Embryonic facial prominence (tissue), 1 donor: ENCODE data around the gene CLMN.

Experiments used
- DNase-seq: peaks from one replicate; pipeline ENCODE4 v3.0.0-alpha.2; 2016; ENCODE audit errors: extremely low spot score

Gene CLMN

DNA sequence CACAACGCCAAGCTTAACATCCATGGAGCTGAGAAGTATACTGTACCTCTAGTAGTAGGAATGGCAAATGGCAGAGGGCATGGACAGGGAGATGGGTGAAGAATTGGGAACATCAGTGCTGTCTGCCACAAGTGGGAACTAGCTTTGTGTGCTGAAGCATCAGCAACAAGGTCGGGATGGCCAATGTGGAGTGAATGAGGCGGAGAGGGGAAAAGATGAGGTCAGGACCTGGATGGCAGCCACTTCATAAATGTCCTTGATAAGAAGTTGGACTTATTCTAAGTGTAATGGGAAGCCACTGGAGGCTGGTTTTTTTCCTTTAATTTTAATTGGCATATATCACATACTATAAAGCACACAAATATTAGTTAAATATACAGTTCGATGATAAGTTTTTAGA lies 21.9 kb upstream of the CLMN start:
- no peak for DNase-seq

DNA sequence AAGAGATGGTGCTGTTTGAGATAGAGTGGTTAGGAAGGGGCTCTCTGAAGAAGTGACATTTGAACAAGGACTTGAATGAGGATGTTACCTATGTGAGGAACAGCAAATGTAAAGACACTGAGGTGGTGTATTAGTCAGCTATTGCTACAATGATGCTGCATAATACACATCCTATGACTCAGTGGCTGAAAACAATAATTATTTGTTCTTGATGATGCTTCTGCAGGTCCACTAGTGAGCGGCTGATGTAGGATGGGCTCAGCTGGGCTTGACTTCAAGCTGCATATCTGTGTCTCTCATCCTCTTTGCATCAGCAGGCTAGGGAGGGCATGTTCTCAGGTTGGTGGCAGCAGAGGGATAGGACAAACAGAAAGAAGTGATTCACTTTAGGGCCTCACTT lies 21.4 kb upstream of the CLMN start:
- no peak for DNase-seq

DNA sequence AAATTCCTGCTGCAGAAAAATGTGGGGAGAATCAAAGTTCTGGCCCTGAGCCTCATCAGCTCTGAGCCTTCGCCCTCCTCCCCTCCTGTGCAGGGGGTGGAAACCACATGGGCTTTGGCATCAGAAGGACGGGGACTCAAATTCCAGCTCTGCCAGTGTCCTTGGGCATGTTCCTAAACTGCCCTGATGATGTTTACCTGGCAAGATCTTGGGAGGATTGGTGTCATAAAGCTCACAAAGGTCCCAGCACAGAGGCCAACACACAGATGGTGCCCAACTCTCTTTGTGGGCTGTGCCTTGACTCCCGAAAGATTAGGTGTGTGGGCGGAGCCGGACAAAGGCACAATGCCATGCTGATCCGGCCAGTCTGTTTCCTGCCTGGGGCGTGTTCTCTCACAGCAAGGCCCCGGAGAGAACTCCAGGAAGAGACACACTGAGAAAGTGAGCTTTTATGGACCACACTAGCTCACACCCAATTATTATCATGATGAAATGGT lies 20.5 kb upstream of the CLMN start:
- no peak for DNase-seq

DNA sequence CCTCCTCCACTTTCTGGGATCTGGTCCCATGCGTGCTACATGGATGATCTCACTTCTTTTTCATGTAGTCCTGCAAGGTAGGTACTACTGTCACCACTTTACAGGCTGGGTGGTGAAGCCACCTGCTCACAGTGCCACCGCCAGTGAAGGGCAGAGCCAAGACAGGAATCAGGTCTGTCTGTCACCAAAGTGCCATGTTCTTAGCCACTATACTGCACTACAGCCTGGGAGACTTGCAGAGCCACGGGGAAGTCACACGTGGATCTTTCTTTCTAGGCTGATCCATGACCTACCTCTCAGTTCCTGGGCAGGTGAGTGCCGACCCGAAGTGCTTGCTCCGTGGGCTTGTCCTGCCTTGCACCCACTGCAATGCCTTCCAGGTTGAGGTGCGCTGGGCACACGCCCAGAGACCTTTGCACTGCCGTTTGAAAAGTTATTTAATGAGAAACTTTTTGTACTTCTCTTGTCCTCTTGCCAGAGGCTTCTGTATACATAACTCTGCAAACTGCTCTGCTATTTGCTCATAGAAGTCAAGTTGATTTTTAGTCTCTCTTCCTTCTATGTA lies 19.7 kb upstream of the CLMN start:
- no peak for DNase-seq

DNA sequence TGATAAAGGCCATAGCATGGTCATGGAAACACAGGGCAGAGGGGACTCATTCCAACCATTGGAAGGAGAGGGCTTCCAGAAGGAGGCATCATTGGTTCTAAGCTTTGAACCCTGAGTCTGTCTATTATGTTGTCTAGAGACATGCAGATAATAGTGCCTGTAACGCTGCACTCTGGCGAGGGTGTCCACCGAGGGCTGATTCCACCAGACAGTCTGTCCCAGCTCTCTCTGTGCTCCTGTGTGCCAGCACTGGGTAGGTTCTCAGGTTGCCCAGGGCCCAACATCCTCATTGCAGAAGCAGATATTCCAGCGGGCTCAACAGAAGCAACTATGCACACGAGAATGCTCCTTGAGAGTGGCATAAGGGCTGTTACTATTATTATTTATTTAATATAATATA lies 18.7 kb upstream of the CLMN start:
- DNase-seq, result no peak

DNA sequence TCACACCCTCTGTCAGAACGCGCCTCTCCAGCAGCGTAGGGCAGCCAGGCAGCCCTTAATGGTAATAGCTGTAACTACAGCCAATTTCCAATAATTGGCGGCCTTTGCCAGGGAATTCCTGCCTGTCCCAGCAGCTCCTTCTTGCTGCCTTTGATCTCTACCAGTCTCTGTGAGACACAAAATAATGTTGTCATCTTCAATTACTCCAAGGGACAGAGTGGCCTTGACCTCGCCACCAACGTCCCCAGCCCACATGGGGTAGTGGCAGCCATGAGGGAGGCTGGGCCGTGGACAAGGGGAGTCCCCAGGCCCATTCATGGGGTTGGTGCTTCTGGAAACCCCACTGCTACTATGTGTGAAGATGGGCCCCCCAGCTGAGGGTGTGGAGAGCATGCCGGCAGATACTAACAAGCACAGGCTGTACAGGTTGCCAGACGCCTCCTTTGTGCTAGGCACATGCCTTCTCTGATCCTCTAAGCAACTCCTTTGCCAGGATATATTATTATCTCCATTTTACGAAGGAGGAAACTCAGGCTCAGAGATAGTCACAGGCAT lies 17.4 kb upstream of the CLMN start:
- DNase-seq, result no peak

DNA sequence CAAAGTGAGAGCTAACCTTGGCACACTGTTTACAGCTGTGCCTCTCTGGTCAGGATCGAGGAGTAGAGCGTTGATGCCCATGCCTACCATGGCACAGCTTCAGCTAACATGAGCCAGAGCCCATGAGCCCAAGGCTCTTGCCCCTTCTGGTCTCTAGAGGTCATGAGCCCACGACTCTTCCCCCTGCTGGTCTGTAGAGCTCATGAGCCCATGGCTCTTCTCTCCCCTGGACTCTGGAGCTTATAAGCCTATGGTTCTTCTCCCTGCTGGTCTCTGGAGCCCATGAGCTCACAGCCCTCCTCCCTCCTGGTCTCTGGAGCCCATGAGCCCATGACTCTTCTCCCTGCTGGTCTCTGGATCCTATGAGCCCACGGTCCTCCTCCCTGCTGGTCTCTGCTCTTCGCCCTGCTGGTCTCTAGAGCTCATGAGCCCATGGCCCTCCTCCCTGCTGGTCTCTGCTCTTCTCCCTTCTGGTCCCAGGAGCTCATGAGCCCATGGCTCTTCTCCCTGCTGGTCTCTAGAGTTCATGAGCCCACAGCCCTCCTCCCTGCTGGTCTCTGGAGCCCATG lies 16.6 kb upstream of the CLMN start:
- DNase-seq, result no peak

DNA sequence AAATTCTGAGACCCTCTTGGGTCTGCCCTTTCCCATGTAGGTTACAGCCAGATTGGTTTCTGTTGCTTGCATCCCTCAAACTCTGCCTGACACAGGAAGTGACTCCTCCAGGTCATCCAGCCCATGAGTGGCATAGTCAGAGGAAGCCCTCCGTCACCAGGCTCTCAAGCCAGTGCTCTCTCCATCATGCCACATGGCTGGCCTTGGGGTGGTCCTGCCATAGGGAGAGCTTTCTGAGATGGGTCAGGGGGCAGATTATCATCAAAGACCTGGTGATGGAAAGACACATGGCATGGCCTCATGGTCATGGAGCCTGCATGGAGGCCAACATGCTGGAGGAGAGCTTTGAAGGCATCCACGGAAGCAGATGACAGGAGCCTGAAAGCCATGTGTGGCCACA lies 15.4 kb upstream of the CLMN start:
- DNase-seq, result no peak

DNA sequence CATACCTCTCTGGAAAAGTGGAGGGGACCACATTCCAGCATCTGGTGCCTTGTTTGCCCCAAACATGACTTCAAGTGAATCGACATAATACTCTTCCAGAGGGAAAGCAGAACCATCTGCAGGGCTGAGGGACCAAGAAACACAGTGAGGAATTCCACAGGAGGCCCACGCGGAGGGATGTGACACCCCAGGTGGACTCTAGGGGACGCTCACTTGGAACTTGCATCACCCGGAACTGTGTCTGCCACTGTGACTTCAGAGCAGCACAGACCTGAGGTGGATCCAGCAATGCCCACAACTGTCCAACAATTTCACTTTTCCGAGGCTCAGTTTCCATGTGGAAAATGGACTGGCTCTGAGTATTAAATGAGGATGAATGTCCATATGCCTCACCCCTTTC lies 14.3 kb upstream of the CLMN start:
- no peak for DNase-seq

DNA sequence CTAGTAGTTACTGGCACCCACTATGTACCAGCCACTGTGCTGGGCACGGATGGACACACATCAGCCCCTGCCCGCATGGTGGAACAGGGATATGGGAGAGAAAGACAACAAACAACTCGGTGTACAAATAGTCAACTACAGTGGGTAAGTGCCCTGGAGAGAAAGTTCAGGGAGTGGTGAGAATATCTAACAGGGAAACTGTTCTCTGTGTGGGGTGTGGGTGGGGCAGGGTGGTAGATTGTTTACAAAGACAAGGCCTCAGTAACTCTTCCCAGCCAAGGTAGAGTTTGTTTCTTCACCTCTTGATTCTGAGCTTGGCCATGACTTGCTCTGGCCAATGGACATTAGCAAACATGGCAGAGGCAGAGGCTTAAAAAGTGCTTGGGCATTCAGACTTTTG lies 12.9 kb upstream of the CLMN start:
- DNase-seq, result no peak

DNA sequence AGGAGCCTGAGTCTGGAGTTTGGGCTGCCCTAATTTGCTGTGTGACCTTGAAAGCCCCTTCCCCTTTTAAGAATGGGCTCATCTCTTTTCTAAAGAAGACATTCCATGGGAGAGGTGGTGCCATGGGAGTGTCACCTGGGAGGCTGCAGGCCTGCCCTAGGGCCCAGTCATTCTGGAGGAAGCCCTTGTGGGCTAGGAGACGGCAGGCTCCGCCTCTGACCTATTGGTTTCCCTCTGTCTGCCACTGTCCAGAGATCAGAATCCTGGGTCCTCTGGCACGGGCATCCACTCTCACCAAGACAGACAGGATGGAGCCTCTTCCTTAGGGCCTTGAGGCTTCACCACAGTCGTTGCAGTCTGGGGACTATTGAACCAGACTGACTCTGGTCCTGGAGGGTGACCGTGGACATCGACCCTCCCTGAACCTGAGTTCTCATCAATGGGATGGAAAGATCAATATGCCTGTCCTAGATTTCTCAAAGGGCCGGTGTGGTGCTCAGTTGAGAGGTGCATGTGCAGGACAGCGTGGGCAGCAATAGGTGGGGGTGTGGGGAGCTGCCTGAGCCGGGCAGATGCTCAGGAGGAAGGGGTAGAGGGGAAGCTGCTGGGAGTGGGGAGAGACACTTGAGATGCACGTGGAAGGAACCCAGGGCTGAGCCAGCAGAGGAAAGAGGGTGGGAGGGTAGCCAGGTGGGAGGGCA lies 12.2 kb upstream of the CLMN start:
- DNase-seq, result no peak

DNA sequence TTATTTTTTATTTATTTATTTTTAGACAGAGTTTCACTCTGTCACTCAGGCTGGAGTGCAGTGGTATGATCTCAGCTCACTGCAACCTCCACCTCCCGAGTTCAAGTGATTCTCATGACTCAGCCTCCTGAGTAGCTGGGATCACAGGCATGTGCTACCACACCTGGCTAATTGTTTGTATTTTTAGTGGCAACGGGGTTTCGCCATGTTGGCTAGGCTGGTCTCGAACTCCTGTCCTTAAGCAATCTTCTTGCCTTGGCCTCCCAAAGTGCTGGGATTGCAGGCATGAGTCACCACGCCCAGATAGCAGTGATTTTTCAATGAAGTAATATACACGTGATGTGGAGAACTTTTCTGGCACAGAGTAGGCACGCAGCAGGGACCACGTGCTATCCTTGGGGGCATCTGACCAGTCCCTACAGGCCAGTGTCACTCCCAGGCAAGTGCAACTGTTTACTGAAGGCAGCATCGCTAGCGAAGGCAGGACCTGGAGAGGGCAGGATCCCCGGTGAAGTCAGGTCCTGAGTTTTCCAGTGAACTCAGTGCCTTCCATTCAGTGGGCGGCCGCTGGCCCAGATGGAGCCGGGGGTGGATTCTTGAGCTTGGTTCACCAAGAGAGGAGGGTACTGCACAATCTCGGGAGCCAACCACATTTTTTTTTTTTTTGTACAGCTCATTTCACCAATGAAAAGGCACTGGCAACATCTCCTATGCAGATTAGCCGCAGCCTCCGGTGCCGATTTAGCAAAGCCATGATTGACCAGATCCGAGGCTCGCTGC lies 11.1 kb upstream of the CLMN start:
- no peak for DNase-seq

DNA sequence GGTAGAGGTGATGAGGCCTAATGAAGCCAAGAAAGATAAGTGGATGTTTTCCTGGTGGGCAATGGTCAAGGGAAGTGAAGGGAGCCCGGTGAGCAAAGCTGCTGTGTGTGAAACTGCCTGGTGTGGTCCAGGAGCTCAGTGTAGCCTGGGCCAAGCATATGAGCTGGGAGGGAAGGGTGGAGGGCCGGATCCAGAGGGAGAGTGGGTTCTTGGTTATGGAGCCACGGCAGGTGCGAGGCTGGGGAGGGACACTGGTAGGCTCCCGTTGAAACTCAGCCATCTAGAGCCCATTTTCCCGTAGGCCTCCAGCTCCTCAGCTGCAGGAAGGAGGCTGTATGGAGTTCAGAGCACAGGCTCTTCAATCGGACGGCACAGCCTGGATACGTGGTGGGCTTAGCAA lies 10.2 kb upstream of the CLMN start:
- no peak for DNase-seq

DNA sequence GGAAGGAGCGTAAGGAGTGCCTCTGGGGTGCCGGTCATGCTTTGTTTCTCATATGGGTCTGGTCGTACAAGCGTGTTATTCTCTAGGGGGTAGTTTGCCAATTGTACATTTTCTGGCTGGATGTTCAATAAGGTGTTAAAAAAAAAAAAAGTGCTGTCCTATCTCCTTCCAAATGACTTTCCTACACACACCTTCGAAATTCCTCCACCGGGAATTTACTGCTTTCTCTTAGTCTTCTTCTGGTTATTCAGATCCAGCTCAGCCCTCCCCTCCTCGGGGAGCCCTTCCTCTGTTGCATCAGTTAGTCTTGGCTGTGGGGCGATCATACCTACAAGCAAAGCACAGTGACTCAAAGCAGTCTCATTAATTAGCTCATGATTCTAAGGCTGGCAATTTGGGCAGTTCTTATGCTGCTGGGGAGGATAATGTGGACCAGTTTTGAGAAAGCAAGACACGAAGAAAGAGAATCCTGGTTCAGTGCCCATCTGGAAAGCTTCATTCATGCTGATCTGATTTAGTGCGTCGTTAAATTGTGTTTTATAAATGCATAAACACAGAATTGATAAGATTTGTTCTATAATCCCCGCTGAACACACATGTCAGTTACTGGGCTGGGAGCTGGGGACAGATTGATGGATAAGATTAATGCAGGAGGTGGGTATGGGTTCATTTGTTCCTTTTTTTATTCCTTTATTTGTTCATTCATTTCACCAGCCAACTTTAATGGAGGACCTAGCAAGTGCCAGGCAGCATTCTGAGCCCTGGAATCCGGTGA lies 9.2 kb upstream of the CLMN start:
- no peak for DNase-seq

DNA sequence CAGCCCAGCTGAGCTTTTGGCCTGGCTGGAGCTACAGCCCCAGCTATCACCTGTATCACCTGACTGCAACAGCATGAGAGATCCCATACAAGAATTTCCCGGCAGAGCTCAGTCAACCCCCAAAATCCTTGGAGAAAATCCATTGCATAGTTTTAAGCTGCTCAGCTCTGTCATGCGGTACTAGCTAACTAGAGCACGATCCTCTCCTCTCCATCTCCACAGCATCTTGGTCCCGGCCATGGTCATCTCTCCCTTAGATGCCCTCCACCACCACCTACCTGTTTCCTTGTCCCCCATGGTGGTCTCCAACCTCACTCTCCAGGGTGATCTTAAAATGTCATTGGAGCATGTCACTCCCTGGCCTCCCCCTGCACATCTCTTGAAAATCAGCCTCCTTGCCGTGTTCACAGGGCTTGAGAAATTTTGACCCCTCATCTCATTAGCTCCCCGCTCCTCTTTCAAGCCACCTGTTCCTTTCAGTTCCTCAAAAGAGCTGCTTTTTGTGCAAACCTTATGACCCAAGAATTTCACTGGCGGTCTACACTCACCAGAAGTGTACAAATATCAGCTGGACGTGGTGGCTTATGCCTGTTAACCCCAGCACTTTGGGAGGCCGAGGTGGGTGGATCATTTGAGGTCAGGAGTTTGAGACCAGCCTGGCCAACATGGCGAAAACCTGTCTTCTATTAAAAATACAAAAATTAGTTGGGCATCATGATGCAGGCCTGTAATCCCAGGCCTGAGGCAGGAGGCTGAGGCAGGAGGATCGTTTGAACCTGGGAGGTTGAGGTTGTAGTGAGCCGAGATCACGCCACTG lies 8.1 kb upstream of the CLMN start:
- DNase-seq, result no peak

DNA sequence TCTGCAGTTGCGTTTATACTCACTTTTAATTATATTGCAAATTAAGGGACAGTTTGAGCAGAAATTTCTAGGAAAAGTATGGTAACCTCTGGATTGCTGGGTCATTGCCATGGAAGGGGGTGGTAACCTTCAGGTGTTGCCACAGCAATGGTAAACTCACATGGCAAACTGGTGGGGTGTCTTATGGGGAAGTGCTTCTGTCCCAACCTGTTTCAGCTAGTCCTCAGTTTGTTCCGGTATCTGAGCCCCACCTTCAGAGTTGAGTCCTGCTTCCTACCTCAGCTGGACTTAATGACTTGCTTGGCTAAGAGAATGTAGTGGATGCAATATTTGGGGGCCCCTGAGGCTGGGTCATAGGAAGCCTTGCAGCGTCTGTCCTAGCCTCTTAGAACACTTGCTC lies 7.3 kb upstream of the CLMN start:
- DNase-seq, result no peak

DNA sequence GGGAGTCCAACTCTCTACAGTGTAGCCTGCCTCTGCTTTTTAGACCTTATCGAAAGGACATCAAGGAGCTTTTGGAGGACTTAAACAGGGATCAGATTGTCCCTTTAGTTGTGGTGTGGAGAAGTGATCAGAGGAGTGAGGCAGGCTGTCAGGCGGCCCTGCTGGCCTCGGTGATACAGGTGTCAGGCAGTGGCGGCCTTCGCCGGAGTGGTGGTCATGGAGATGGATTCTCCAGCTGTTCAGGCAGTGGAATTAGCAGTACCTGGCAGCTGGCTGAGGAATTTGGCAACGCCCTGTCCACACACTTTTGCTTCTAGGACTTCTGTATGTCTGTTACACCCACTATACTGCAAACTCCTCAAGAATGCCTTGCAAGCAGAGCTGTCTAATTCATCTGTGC lies 4.2 kb upstream of the CLMN start:
- DNase-seq, result no peak

DNA sequence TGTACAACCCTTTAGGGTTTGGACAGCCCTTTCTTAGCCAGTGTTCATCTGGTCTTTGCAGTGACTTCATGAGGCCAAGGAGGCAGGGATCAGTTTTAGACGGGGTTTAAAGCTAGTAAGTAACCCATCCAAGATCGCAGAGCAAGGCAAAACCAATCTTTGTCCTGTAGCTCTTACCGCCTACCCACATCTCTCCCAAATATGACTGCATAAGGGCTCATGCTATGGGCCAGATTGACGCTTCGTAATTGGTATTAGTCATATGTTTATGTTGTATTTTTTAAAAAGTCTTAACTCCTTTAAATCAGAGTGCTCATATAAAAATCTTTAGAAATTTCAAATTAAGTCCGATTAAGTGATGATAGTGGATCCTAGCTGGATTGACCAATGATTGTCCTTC lies 3.7 kb upstream of the CLMN start:
- DNase-seq, result no peak

DNA sequence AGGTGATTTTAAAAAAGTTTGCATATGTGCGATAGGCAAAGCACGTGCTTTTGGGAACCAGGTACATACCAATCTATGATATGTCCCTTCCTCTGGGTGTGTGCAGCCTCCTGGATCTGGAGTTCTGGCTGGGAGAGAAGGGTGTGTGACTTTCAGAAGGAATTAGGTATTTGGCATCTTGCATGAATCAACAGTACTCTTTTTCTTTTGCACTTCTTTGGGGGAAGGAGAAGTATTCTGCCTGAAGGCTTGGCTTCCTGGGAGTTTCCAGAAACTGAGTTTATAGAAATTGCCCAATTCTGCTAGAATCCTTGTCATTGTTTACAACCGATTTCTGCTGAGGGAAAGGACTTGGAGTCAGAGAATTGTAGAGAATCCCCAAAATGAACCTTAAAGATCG lies 2.9 kb upstream of the CLMN start:
- DNase-seq, result no peak

DNA sequence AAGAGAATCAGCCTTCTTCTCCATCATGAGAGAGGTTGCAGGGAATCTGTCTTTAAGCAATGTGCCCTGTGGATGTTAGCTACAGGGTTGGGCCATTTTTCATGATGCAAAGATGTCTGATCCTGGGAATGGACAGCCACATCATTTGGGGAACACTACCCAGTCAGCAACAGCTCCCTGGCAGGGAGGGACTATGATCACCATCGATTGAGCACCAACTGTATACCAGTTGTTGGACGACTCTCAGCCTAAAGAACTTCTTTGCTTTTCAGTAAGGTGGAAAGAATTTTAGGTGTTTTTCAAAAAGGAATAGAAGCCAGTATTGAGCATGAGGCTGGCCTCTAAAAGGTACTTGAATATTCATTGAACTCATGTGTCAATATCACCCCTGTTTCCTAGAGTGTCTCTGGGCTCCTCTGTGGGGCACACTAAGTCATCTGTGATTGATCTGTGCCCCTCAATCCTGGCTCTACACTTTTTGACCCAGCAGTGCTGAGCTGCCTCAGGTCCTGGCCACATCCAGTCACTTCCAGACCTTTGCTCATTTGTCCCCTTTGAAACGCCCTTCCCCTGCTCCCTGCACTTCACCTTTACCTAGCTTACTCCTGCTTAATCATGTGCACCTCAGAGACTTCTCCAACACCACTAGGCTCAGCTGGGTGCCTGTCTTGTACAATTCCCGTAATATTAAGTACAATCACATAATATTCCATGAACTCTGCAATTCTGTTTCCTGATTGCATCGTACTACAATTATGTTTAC lies 2.2 kb upstream of the CLMN start:
- DNase-seq, result no peak
